WTC11 (cell line): ENCODE data around the gene CSNK1G3. TPM values are rescaled to one million over a fixed set of nuclear protein-coding genes. Genes with fewer than 3 reads are reported as not detected.

ENCODE experiments used
- ATAC-seq: fragments of 200-7000 bp; cut with Tn5 transposase; 2 replicates; pipeline ENCODE4 v1.10.0; 2021; ENCODE audit warnings: mild to moderate bottlenecking, moderate library complexity
- CTCF ChIA-PET: fragments of 300-600 bp; sonication (Branson Sonifier 250); formaldehyde crosslinking; loops from one replicate; lab custom pipeline; 2021; ENCODE audit warnings: antibody characterized with exemption; lab: Charles Lee
- POLR2A ChIA-PET: fragments of 350-600 bp; sonication (Branson Sonifier 250); formaldehyde crosslinking; loops from one replicate; lab custom pipeline; 2021; ENCODE audit warnings: antibody characterized with exemption; lab: Charles Lee
- DNase-seq: peaks from one replicate; pipeline ENCODE4 v3.0.0; 2021; ENCODE audit warnings: low spot score
- H3K27ac Mint-ChIP-seq: 2 replicates; pipeline ENCODE4 v1.8.0; 2021; ENCODE audit warnings: mixed read lengths
- H3K27me3 Mint-ChIP-seq: 2 replicates; pipeline ENCODE4 v1.8.0; 2021; ENCODE audit warnings: low read depth, mild to moderate bottlenecking, moderate library complexity, mixed read lengths
- H3K36me3 Mint-ChIP-seq: 2 replicates; pipeline ENCODE4 v1.8.0; 2021; ENCODE audit warnings: mixed read lengths
- H3K4me1 Mint-ChIP-seq: 2 replicates; pipeline ENCODE4 v1.8.0; 2022; ENCODE audit warnings: mixed read lengths
- H3K4me3 Mint-ChIP-seq: 2 replicates; pipeline ENCODE4 v1.8.0; 2021; ENCODE audit warnings: mild to moderate bottlenecking, moderate library complexity, mixed read lengths
- H3K9me3 Mint-ChIP-seq: 2 replicates; pipeline ENCODE4 v1.8.0; 2021; ENCODE audit warnings: mixed read lengths
- ESRRA ChIP-seq: sonication (generic); formaldehyde crosslinking; IDR thresholded peaks from 2 replicates; pipeline ENCODE4 v1.8.1; 2022; ENCODE audit warnings: mild to moderate bottlenecking, missing genetic modification reagents, borderline replicate concordance
- NFATC4 ChIP-seq: fragments of 250-450 bp; sonication (Bioruptor Pico); IDR thresholded peaks from 2 replicates; pipeline ENCODE4 v1.9.0; 2021; ENCODE audit warnings: mild to moderate bottlenecking
- NR3C1 ChIP-seq: sonication (generic); formaldehyde crosslinking; conservative IDR thresholded peaks from 2 replicates; pipeline ENCODE4 v1.8.1; 2023; ENCODE audit warnings: low read depth, mild to moderate bottlenecking, missing genetic modification reagents
- OVOL2 ChIP-seq: fragments of 250-450 bp; sonication (Bioruptor Pico); IDR thresholded peaks from 2 replicates; pipeline ENCODE4 v1.9.0; 2021; ENCODE audit warnings: mild to moderate bottlenecking, borderline replicate concordance
- SP1 ChIP-seq: sonication (generic); formaldehyde crosslinking; conservative IDR thresholded peaks from 2 replicates; pipeline ENCODE4 v1.8.1; 2022; ENCODE audit warnings: missing genetic modification reagents
- ZNF232 ChIP-seq: sonication (generic); formaldehyde crosslinking; IDR thresholded peaks from 2 replicates; pipeline ENCODE4 v1.8.0; 2022; ENCODE audit warnings: mild to moderate bottlenecking, missing genetic modification reagents
- ZNF416 ChIP-seq: fragments of 250-450 bp; sonication (Bioruptor Pico); IDR thresholded peaks from 2 replicates; pipeline ENCODE4 v1.9.0; 2021; ENCODE audit warnings: mild to moderate bottlenecking, inconsistent platforms
- ZNF671 ChIP-seq: fragments of 250-450 bp; sonication (Bioruptor Pico); IDR thresholded peaks from 2 replicates; pipeline ENCODE4 v1.8.0; 2021; ENCODE audit warnings: mild to moderate bottlenecking
- total RNA-seq: library from RNA; stranded (reverse); gene quantifications from 3 replicates; pipeline ENCODE4 v1.2.3, GENCODE V29; 2021
- TF ChIP-seq, protein P1 (sequence below): fragments of 250-450 bp; sonication (Bioruptor Pico); IDR thresholded peaks from 2 replicates; pipeline ENCODE4 v1.9.0; 2021; ENCODE audit warnings: mild to moderate bottlenecking, borderline replicate concordance
- TF ChIP-seq, protein P2 (sequence below): sonication (generic); formaldehyde crosslinking; IDR thresholded peaks from 2 replicates; pipeline ENCODE4 v1.8.0; 2023; ENCODE audit warnings: missing genetic modification reagents, mild to moderate bottlenecking, borderline replicate concordance
- TF ChIP-seq, protein P3 (sequence below): sonication (generic); formaldehyde crosslinking; IDR thresholded peaks from 2 replicates; pipeline ENCODE4 v1.8.1; 2022; ENCODE audit warnings: mild to moderate bottlenecking, moderate library complexity, missing genetic modification reagents
- TF ChIP-seq, protein P4 (sequence below): sonication (generic); formaldehyde crosslinking; IDR thresholded peaks from 2 replicates; pipeline ENCODE4 v1.8.1; 2022; ENCODE audit warnings: missing genetic modification reagents, borderline replicate concordance
- TF ChIP-seq, protein P5 (sequence below): fragments of 250-450 bp; sonication (Bioruptor Pico); IDR thresholded peaks from 2 replicates; pipeline ENCODE4 v2.1.2; 2022; ENCODE audit warnings: mild to moderate bottlenecking, moderate library complexity
- TF ChIP-seq, protein P6 (sequence below): sonication (generic); formaldehyde crosslinking; IDR thresholded peaks from 2 replicates; pipeline ENCODE4 v1.8.1; 2022; ENCODE audit warnings: mild to moderate bottlenecking, missing genetic modification reagents, moderate library complexity, borderline replicate concordance
- TF ChIP-seq, protein P7 (sequence below): sonication (generic); formaldehyde crosslinking; IDR thresholded peaks from 2 replicates; pipeline ENCODE4 v1.8.1; 2023; ENCODE audit warnings: mild to moderate bottlenecking, moderate library complexity, missing genetic modification reagents
- TF ChIP-seq, protein P8 (sequence below): sonication (generic); formaldehyde crosslinking; IDR thresholded peaks from 2 replicates; pipeline ENCODE4 v1.8.0; 2023; ENCODE audit warnings: missing genetic modification reagents

The CSNK1G3 gene
- total RNA-seq, 1 experiment from 2014 or later: 51.2 TPM

DNA sequence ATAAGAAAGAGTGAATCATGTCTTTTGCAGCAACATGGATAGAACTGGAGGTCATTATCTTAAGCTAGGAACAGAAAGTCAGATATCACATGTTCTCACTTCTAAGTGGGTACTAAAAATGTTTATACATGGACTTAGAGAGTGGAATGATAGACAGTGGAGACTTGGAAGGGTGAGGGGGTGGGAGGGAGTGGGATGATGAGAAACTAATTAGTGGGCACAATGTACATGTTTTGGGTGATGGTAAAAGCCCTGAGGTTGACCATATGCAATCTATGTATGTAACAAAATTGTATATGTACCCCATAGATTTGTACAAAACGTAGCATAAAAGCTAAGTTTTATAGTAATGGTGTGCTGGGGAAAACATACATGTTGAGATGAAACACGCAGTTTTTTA is 25.3 kb downstream of the CSNK1G3 start (continued):
- TF ChIP-seq, protein P1, sequence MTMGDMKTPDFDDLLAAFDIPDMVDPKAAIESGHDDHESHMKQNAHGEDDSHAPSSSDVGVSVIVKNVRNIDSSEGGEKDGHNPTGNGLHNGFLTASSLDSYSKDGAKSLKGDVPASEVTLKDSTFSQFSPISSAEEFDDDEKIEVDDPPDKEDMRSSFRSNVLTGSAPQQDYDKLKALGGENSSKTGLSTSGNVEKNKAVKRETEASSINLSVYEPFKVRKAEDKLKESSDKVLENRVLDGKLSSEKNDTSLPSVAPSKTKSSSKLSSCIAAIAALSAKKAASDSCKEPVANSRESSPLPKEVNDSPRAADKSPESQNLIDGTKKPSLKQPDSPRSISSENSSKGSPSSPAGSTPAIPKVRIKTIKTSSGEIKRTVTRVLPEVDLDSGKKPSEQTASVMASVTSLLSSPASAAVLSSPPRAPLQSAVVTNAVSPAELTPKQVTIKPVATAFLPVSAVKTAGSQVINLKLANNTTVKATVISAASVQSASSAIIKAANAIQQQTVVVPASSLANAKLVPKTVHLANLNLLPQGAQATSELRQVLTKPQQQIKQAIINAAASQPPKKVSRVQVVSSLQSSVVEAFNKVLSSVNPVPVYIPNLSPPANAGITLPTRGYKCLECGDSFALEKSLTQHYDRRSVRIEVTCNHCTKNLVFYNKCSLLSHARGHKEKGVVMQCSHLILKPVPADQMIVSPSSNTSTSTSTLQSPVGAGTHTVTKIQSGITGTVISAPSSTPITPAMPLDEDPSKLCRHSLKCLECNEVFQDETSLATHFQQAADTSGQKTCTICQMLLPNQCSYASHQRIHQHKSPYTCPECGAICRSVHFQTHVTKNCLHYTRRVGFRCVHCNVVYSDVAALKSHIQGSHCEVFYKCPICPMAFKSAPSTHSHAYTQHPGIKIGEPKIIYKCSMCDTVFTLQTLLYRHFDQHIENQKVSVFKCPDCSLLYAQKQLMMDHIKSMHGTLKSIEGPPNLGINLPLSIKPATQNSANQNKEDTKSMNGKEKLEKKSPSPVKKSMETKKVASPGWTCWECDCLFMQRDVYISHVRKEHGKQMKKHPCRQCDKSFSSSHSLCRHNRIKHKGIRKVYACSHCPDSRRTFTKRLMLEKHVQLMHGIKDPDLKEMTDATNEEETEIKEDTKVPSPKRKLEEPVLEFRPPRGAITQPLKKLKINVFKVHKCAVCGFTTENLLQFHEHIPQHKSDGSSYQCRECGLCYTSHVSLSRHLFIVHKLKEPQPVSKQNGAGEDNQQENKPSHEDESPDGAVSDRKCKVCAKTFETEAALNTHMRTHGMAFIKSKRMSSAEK (CRISPR knock-in tag): no peak
- TF ChIP-seq, protein P2, sequence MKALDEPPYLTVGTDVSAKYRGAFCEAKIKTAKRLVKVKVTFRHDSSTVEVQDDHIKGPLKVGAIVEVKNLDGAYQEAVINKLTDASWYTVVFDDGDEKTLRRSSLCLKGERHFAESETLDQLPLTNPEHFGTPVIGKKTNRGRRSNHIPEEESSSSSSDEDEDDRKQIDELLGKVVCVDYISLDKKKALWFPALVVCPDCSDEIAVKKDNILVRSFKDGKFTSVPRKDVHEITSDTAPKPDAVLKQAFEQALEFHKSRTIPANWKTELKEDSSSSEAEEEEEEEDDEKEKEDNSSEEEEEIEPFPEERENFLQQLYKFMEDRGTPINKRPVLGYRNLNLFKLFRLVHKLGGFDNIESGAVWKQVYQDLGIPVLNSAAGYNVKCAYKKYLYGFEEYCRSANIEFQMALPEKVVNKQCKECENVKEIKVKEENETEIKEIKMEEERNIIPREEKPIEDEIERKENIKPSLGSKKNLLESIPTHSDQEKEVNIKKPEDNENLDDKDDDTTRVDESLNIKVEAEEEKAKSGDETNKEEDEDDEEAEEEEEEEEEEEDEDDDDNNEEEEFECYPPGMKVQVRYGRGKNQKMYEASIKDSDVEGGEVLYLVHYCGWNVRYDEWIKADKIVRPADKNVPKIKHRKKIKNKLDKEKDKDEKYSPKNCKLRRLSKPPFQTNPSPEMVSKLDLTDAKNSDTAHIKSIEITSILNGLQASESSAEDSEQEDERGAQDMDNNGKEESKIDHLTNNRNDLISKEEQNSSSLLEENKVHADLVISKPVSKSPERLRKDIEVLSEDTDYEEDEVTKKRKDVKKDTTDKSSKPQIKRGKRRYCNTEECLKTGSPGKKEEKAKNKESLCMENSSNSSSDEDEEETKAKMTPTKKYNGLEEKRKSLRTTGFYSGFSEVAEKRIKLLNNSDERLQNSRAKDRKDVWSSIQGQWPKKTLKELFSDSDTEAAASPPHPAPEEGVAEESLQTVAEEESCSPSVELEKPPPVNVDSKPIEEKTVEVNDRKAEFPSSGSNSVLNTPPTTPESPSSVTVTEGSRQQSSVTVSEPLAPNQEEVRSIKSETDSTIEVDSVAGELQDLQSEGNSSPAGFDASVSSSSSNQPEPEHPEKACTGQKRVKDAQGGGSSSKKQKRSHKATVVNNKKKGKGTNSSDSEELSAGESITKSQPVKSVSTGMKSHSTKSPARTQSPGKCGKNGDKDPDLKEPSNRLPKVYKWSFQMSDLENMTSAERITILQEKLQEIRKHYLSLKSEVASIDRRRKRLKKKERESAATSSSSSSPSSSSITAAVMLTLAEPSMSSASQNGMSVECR (CRISPR knock-in tag): no peak
- TF ChIP-seq, protein P3, sequence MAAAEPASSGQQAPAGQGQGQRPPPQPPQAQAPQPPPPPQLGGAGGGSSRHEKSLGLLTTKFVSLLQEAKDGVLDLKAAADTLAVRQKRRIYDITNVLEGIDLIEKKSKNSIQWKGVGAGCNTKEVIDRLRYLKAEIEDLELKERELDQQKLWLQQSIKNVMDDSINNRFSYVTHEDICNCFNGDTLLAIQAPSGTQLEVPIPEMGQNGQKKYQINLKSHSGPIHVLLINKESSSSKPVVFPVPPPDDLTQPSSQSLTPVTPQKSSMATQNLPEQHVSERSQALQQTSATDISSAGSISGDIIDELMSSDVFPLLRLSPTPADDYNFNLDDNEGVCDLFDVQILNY (CRISPR knock-in tag): no peak
- TF ChIP-seq, protein P4, sequence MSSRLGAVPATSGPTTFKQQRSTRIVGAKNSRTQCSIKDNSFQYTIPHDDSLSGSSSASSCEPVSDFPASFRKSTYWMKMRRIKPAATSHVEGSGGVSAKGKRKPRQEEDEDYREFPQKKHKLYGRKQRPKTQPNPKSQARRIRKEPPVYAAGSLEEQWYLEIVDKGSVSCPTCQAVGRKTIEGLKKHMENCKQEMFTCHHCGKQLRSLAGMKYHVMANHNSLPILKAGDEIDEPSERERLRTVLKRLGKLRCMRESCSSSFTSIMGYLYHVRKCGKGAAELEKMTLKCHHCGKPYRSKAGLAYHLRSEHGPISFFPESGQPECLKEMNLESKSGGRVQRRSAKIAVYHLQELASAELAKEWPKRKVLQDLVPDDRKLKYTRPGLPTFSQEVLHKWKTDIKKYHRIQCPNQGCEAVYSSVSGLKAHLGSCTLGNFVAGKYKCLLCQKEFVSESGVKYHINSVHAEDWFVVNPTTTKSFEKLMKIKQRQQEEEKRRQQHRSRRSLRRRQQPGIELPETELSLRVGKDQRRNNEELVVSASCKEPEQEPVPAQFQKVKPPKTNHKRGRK (CRISPR knock-in tag): no peak
- TF ChIP-seq, protein P5, sequence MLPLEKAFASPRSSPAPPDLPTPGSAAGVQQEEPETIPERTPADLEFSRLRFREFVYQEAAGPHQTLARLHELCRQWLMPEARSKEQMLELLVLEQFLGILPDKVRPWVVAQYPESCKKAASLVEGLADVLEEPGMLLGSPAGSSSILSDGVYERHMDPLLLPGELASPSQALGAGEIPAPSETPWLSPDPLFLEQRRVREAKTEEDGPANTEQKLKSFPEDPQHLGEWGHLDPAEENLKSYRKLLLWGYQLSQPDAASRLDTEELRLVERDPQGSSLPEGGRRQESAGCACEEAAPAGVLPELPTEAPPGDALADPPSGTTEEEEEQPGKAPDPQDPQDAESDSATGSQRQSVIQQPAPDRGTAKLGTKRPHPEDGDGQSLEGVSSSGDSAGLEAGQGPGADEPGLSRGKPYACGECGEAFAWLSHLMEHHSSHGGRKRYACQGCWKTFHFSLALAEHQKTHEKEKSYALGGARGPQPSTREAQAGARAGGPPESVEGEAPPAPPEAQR (CRISPR knock-in tag): no peak
- TF ChIP-seq NFATC4 (CRISPR knock-in tag) (no peak), ZNF416 (CRISPR knock-in tag) (no peak), NR3C1 (CRISPR knock-in tag) (no peak), ESRRA (CRISPR knock-in tag) (no peak)

DNA sequence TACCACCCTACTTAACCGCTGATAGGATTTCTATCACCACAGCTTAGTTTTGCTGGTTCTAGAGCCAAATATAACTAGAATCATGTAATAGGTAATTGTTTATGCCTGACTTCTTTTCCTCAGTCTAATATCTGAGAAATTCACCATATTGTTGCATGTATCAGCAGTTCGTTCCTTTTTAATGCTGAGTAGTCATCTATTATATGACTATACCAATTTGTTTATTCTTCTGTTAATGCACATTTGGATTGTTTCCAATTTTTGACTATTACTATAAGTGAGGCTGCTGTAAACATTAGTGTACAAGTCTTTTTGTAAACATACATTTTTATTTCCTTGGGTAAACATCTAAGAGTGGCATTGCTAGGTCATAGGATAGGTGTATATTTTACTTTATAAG is 25.9 kb downstream of the CSNK1G3 start:
- no peak for ATAC-seq
- no peak overlapping the region for H3K27ac Mint-ChIP-seq

More for the DNA sequence above, 25.9 kb downstream of the CSNK1G3 start:
- Mint-ChIP-seq H3K27me3 (no peaks in the 10 kb centered on the region), H3K4me3 (no peak overlapping the region), H3K4me1 (peaks cover 36% of the 10 kb centered on the region), H3K9me3 (no peaks in the 10 kb centered on the region), H3K36me3 (no peaks in the 10 kb centered on the region)
- ChIA-PET POLR2A (no interaction called here), CTCF (no interaction called here)
- TF ChIP-seq, protein P6, sequence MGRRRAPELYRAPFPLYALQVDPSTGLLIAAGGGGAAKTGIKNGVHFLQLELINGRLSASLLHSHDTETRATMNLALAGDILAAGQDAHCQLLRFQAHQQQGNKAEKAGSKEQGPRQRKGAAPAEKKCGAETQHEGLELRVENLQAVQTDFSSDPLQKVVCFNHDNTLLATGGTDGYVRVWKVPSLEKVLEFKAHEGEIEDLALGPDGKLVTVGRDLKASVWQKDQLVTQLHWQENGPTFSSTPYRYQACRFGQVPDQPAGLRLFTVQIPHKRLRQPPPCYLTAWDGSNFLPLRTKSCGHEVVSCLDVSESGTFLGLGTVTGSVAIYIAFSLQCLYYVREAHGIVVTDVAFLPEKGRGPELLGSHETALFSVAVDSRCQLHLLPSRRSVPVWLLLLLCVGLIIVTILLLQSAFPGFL: no peak
- TF ChIP-seq ZNF232: no peak
- TF ChIP-seq, protein P7, sequence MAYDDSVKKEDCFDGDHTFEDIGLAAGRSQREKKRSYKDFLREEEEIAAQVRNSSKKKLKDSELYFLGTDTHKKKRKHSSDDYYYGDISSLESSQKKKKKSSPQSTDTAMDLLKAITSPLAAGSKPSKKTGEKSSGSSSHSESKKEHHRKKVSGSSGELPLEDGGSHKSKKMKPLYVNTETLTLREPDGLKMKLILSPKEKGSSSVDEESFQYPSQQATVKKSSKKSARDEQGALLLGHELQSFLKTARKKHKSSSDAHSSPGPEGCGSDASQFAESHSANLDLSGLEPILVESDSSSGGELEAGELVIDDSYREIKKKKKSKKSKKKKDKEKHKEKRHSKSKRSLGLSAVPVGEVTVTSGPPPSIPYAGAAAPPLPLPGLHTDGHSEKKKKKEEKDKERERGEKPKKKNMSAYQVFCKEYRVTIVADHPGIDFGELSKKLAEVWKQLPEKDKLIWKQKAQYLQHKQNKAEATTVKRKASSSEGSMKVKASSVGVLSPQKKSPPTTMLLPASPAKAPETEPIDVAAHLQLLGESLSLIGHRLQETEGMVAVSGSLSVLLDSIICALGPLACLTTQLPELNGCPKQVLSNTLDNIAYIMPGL (CRISPR knock-in tag): no peak
- TF ChIP-seq ZNF671 (CRISPR knock-in tag): no peak
- no peak for TF ChIP-seq OVOL2 (CRISPR knock-in tag)
- TF ChIP-seq, protein P8, sequence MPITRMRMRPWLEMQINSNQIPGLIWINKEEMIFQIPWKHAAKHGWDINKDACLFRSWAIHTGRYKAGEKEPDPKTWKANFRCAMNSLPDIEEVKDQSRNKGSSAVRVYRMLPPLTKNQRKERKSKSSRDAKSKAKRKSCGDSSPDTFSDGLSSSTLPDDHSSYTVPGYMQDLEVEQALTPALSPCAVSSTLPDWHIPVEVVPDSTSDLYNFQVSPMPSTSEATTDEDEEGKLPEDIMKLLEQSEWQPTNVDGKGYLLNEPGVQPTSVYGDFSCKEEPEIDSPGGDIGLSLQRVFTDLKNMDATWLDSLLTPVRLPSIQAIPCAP (CRISPR knock-in tag): no peak
- no peak for TF ChIP-seq SP1 (CRISPR knock-in tag)
- no peak for DNase-seq
